Activated T-cell treated with anti-CD3 and anti-CD28 coated beads, Interleukin-2, amount 50 U/mL, for 24 hours (primary cell): ENCODE measurements around the gene APOL3.
"Not testable (repeated sequence)": the region's sequence is repeated elsewhere in the genome, so short reads cannot be mapped to it uniquely, and the experiment has no call there.

Experiments
- DNase-seq: peaks from one replicate; pipeline ENCODE4 v3.0.0-alpha.2; 2020
- H3K27ac Mint-ChIP-seq: 2 replicates; pipeline ENCODE4 v1.8.0; 2020; ENCODE audit warnings: mild to moderate bottlenecking, mixed read lengths
- H3K27me3 Mint-ChIP-seq: 2 replicates; pipeline ENCODE4 v1.8.0; 2020; ENCODE audit warnings: mixed read lengths
- H3K36me3 Mint-ChIP-seq: 2 replicates; pipeline ENCODE4 v1.8.0; 2020; ENCODE audit warnings: low read depth, mixed read lengths
- H3K4me1 Mint-ChIP-seq: 2 replicates; pipeline ENCODE4 v1.8.0; 2020; ENCODE audit warnings: low read depth, mixed read lengths
- H3K4me3 Mint-ChIP-seq: 2 replicates; pipeline ENCODE4 v1.8.0; 2020; ENCODE audit warnings: mild to moderate bottlenecking, moderate library complexity, mixed read lengths
- H3K9me3 Mint-ChIP-seq: 2 replicates; pipeline ENCODE4 v1.8.0; 2020; ENCODE audit warnings: mixed read lengths

Gene APOL3

DNA sequence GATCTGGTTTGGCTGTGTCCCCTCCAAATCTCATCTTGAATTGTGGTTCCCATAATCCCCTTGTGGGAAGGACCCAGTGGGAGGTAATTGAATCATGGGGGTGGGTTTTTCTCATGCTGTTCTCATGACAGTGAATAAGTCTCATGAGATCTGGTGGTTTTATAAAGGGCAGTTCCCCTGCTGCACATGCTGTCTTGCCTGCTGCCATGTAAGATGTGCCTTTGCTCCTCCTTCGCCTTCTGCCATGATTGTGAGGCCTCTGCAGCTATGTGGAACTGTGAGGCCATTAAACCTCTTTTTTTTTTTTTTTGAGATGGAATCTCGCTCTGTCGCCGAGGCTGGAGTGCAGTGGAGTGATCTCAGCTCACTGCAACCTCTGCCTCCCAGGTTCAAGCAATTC lies 59.6 kb downstream of the APOL3 start:
- DNase-seq, H3K9me3 Mint-ChIP-seq, H3K4me1 Mint-ChIP-seq, H3K27me3 Mint-ChIP-seq, H3K36me3 Mint-ChIP-seq, H3K27ac Mint-ChIP-seq, H3K4me3 Mint-ChIP-seq: not testable (repeated sequence)

DNA sequence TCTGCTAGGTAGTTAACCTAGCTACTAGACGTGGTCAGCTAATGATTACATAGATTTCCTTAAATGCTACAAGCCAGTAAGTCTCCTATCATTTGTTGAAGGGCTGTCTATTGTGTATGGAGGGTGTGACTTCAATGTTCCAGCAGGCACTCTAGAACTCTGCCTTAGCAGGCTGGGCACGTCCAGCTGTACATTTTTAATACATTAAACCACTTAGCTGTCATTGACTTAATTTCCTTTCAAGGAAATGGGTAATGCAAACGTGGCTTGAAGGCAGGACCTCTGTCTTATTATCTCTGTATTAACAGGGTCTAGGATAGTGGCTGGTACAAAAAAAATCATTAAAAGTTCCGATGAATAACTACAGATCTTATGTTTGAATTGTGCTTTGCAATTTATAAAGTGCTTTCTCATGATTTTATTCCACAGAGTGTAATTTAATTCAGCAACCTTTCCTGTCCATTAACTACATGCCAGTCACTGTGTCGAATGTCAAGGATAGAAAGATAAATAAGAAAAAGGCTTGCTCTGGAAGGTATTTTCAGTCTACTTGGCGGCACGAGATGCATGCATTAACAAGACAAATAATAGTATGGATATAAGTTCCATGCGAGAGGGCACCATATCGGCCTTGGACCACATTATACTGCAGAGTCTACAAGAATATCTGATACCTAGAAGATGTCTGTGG lies 60.3 kb downstream of the APOL3 start:
- Mint-ChIP-seq H3K4me1 (no peaks in the 10 kb centered on the region), H3K4me3 (no peak overlapping the region), H3K27me3 (peaks cover 6% of the 10 kb centered on the region), H3K36me3 (no peaks in the 10 kb centered on the region), H3K27ac (no peak overlapping the region), H3K9me3 (no peaks in the 10 kb centered on the region)
- no peak for DNase-seq

- H3K4me3 Mint-ChIP-seq, H3K4me1 Mint-ChIP-seq, H3K27ac Mint-ChIP-seq, DNase-seq, H3K27me3 Mint-ChIP-seq, H3K36me3 Mint-ChIP-seq, H3K9me3 Mint-ChIP-seq: not testable (repeated sequence)
Measured at GRCh38 chr22:36099561-36099960, 61.0 kb downstream of the APOL3 start.

- H3K9me3 Mint-ChIP-seq: no peaks in the 10 kb centered on the region
- H3K27me3 Mint-ChIP-seq: peaks cover 4% of the 10 kb centered on the region
- no peak overlapping the region for H3K4me3 Mint-ChIP-seq
- H3K27ac Mint-ChIP-seq: no peak overlapping the region
- H3K36me3 Mint-ChIP-seq: no peaks in the 10 kb centered on the region
- DNase-seq: no peak
- H3K4me1 Mint-ChIP-seq: no peaks in the 10 kb centered on the region
Measured at GRCh38 chr22:36097880-36098279, 62.7 kb downstream of the APOL3 start.

DNA sequence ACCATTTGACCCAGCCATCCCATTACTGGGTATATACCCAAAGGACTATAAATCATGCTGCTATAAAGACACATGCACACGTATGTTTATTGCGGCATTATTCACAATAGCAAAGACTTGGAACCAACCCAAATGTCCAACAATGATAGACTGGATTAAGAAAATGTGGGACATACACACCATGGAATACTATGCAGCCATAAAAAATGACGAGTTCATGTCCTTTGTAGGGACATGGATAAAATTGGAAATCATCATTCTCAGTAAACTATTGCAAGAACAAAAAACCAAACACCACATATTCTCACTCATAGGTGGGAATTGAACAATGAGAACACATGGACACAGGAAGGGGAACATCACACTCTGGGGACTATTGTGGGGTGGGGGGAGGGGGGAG lies 69.8 kb downstream of the APOL3 start:
- H3K27me3 Mint-ChIP-seq, H3K4me1 Mint-ChIP-seq, H3K36me3 Mint-ChIP-seq, H3K27ac Mint-ChIP-seq, DNase-seq, H3K9me3 Mint-ChIP-seq, H3K4me3 Mint-ChIP-seq: not testable (repeated sequence)
